Measurements from ENCODE around the gene PLEKHA5. TPM values are rescaled to one million over a fixed set of nuclear protein-coding genes. Genes with fewer than 3 reads are reported as not detected.

Gene PLEKHA5
- polyA plus RNA-seq, 4 donors = 13.2 to 36.2 (median 19.6) TPM

GRCh38 chr12:19238540-19238939 is 109.0 kb downstream of the PLEKHA5 start:
- DNase-seq (no peak), FAIRE-seq (no peak)
- 84 to 95% (median 90%) methylated on average over 3 of the region's 3 CpGs for WGBS, 3 donors
- peaks cover 0 to 3% (median 0%) of the 10 kb centered on the region in 3 donors for H3K36me3 ChIP-seq (ENCODE audit: control insufficient read depth in 3 of 3, insufficient read depth in 2 of 3, low read depth in 1 of 3, low read length in 3 of 3)
- no peak overlapping the region for H3K27ac ChIP-seq (ENCODE audit: low read depth in 1 of 3, low read length in 2 of 3)
- no peak overlapping the region for H3K4me3 ChIP-seq (ENCODE audit: low read depth in 1 of 3, low read length in 3 of 3)
- H3K9me3 ChIP-seq (ENCODE audit: control insufficient read depth in 2 of 2, insufficient read depth in 1 of 2, low read depth in 1 of 2, low read length in 1 of 2) = no peaks in the 10 kb centered on the region
- no peaks in the 10 kb centered on the region for H3K27me3 ChIP-seq (ENCODE audit: control insufficient read depth in 3 of 3, insufficient read depth in 3 of 3, low read length in 3 of 3)
- peaks cover 0 to 9% (median 0%) of the 10 kb centered on the region in 3 donors for H3K4me1 ChIP-seq (ENCODE audit: control insufficient read depth in 3 of 3, insufficient read depth in 2 of 3, low read depth in 1 of 3, low read length in 2 of 3)

DNA sequence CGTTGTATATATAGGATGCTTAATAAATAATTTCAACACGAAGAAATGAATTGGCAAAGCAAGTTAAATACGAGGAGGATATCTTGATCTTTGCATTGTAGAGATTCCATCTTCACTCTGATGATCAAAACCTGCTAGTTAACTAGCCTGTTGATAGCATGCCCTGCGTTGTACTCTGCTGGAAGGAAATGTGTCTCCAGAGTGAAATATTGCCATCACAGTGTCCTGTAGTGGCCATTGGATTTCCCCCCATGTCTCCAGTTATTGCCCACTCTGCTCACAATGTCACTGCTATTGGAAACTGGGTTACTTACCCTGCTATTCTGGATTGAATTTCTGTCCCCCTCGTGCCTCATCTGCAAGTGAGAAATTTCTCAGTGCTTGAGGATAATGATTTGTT is 109.6 kb downstream of the PLEKHA5 start:
- Histone ChIP-seq H3K36me3 (ENCODE audit: control insufficient read depth in 3 of 3, insufficient read depth in 2 of 3, low read depth in 1 of 3, low read length in 3 of 3) (peaks cover 0 to 3% (median 0%) of the 10 kb centered on the region in 3 donors), H3K4me1 (ENCODE audit: control insufficient read depth in 3 of 3, insufficient read depth in 2 of 3, low read depth in 1 of 3, low read length in 2 of 3) (peaks cover 0 to 7% (median 0%) of the 10 kb centered on the region in 3 donors), H3K27me3 (ENCODE audit: control insufficient read depth in 3 of 3, insufficient read depth in 3 of 3, low read length in 3 of 3) (no peaks in the 10 kb centered on the region), H3K4me3 (ENCODE audit: low read depth in 1 of 3, low read length in 3 of 3) (no peak overlapping the region), H3K27ac (ENCODE audit: low read depth in 1 of 3, low read length in 2 of 3) (no peak overlapping the region), H3K9me3 (ENCODE audit: control insufficient read depth in 2 of 2, insufficient read depth in 1 of 2, low read depth in 1 of 2, low read length in 1 of 2) (no peaks in the 10 kb centered on the region)
- WGBS, 3 donors = 66 to 81% (median 75%) methylated on average over 5 of the region's 5 CpGs
- FAIRE-seq (no peak), DNase-seq (no peak)

DNA sequence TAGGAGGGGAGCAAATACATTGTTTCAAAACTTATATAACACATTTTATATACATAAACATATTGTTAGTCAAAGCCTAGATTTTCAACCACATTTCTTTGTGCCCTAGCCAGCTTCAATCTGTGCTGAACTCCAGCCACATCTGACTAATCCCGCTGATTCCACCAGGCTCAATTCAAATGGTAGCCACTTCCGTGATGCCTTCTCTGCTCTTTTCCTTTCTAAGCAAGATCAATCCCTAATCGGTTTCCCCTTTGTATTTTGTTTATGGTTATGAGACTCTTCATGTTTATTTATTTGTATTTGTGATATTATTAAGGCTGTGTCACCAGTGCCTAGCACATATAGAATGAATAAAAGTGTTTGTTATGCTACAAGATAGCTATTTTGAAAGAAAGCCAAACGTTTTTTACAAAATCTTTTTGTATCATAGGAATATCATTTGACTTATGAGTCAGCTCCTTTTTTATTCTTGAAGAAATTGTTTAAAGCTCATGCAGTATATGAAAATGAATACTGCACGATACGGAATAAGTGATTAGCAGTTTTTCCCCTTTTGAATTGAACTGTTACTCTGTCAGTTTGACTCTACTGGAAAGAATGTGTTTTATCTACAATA is 110.2 kb downstream of the PLEKHA5 start:
- WGBS, 3 donors = 59 to 67% (median 66%) methylated on average over 6 of the region's 6 CpGs
- Histone ChIP-seq H3K27me3 (ENCODE audit: control insufficient read depth in 3 of 3, insufficient read depth in 3 of 3, low read length in 3 of 3) (no peaks in the 10 kb centered on the region), H3K27ac (ENCODE audit: low read depth in 1 of 3, low read length in 2 of 3) (no peak overlapping the region), H3K4me1 (ENCODE audit: control insufficient read depth in 3 of 3, insufficient read depth in 2 of 3, low read depth in 1 of 3, low read length in 2 of 3) (peaks cover 0 to 2% (median 0%) of the 10 kb centered on the region in 3 donors), H3K9me3 (ENCODE audit: control insufficient read depth in 2 of 2, insufficient read depth in 1 of 2, low read depth in 1 of 2, low read length in 1 of 2) (no peaks in the 10 kb centered on the region), H3K4me3 (ENCODE audit: low read depth in 1 of 3, low read length in 3 of 3) (no peak overlapping the region), H3K36me3 (ENCODE audit: control insufficient read depth in 3 of 3, insufficient read depth in 2 of 3, low read depth in 1 of 3, low read length in 3 of 3) (peaks cover 0 to 3% (median 0%) of the 10 kb centered on the region in 3 donors)
- FAIRE-seq = no peak
- DNase-seq = no peak

GRCh38 chr12:19242581-19242980 is 113.0 kb downstream of the PLEKHA5 start:
- FAIRE-seq (no peak), DNase-seq (no peak)
- peaks cover 0 to 3% (median 0%) of the 10 kb centered on the region in 3 donors for H3K36me3 ChIP-seq (ENCODE audit: control insufficient read depth in 3 of 3, insufficient read depth in 2 of 3, low read depth in 1 of 3, low read length in 3 of 3)
- no peaks in the 10 kb centered on the region for H3K4me1 ChIP-seq (ENCODE audit: control insufficient read depth in 3 of 3, insufficient read depth in 2 of 3, low read depth in 1 of 3, low read length in 2 of 3)
- H3K9me3 ChIP-seq (ENCODE audit: control insufficient read depth in 2 of 2, insufficient read depth in 1 of 2, low read depth in 1 of 2, low read length in 1 of 2) = no peaks in the 10 kb centered on the region
- no peak overlapping the region for H3K4me3 ChIP-seq (ENCODE audit: low read depth in 1 of 3, low read length in 3 of 3)
- H3K27ac ChIP-seq (ENCODE audit: low read depth in 1 of 3, low read length in 2 of 3) = no peak overlapping the region
- no peaks in the 10 kb centered on the region for H3K27me3 ChIP-seq (ENCODE audit: control insufficient read depth in 3 of 3, insufficient read depth in 3 of 3, low read length in 3 of 3)

GRCh38 chr12:19243551-19243950 is 114.0 kb downstream of the PLEKHA5 start:
- no peak for DNase-seq
- Histone ChIP-seq H3K9me3 (ENCODE audit: control insufficient read depth in 2 of 2, insufficient read depth in 1 of 2, low read depth in 1 of 2, low read length in 1 of 2) (no peaks in the 10 kb centered on the region), H3K27me3 (ENCODE audit: control insufficient read depth in 3 of 3, insufficient read depth in 3 of 3, low read length in 3 of 3) (no peaks in the 10 kb centered on the region), H3K27ac (ENCODE audit: low read depth in 1 of 3, low read length in 2 of 3) (no peak overlapping the region), H3K36me3 (ENCODE audit: control insufficient read depth in 3 of 3, insufficient read depth in 2 of 3, low read depth in 1 of 3, low read length in 3 of 3) (peaks cover 0 to 6% (median 0%) of the 10 kb centered on the region in 3 donors), H3K4me3 (ENCODE audit: low read depth in 1 of 3, low read length in 3 of 3) (no peak overlapping the region), H3K4me1 (ENCODE audit: control insufficient read depth in 3 of 3, insufficient read depth in 2 of 3, low read depth in 1 of 3, low read length in 2 of 3) (no peaks in the 10 kb centered on the region)
- WGBS, 3 donors = 77 to 87% (median 82%) methylated on average over 2 of the region's 2 CpGs
- FAIRE-seq = no peak

GRCh38 chr12:19244312-19244711 is 114.8 kb downstream of the PLEKHA5 start:
- Histone ChIP-seq H3K4me1 (ENCODE audit: control insufficient read depth in 3 of 3, insufficient read depth in 2 of 3, low read depth in 1 of 3, low read length in 2 of 3) (no peaks in the 10 kb centered on the region), H3K27ac (ENCODE audit: low read depth in 1 of 3, low read length in 2 of 3) (no peak overlapping the region), H3K4me3 (ENCODE audit: low read depth in 1 of 3, low read length in 3 of 3) (no peak overlapping the region), H3K9me3 (ENCODE audit: control insufficient read depth in 2 of 2, insufficient read depth in 1 of 2, low read depth in 1 of 2, low read length in 1 of 2) (no peaks in the 10 kb centered on the region), H3K36me3 (ENCODE audit: control insufficient read depth in 3 of 3, insufficient read depth in 2 of 3, low read depth in 1 of 3, low read length in 3 of 3) (peaks cover 0 to 6% (median 0%) of the 10 kb centered on the region in 3 donors), H3K27me3 (ENCODE audit: control insufficient read depth in 3 of 3, insufficient read depth in 3 of 3, low read length in 3 of 3) (no peaks in the 10 kb centered on the region)
- DNase-seq = peak in 1 of 2 donors; percentile 14
- no peak for FAIRE-seq

DNA sequence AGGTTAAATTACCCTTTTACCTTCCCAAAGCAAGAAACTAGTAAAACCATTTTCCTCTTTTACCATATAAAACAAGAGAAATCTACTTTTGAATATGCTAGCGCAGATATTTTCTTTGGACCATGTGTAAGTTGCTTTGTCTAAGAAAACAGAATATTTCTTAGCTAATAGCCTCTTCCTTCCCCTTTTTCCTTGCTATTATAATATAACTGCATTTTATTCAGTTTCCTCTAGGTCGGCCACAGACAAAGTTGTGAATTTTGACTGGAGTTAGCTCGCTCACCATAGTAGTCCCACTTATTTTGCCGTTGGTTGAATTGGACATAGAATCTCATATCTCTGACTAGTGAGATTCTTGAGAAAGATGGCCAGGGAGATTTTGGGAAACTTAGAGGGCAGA is 115.6 kb downstream of the PLEKHA5 start:
- Histone ChIP-seq H3K4me3 (ENCODE audit: low read depth in 1 of 3, low read length in 3 of 3) (no peak overlapping the region), H3K27ac (ENCODE audit: low read depth in 1 of 3, low read length in 2 of 3) (no peak overlapping the region), H3K4me1 (ENCODE audit: control insufficient read depth in 3 of 3, insufficient read depth in 2 of 3, low read depth in 1 of 3, low read length in 2 of 3) (no peaks in the 10 kb centered on the region), H3K36me3 (ENCODE audit: control insufficient read depth in 3 of 3, insufficient read depth in 2 of 3, low read depth in 1 of 3, low read length in 3 of 3) (peaks cover 0 to 6% (median 0%) of the 10 kb centered on the region in 3 donors), H3K9me3 (ENCODE audit: control insufficient read depth in 2 of 2, insufficient read depth in 1 of 2, low read depth in 1 of 2, low read length in 1 of 2) (no peaks in the 10 kb centered on the region), H3K27me3 (ENCODE audit: control insufficient read depth in 3 of 3, insufficient read depth in 3 of 3, low read length in 3 of 3) (no peaks in the 10 kb centered on the region)
- FAIRE-seq (no peak), DNase-seq (no peak)
- 85 to 93% (median 86%) methylated on average over 4 of the region's 4 CpGs for WGBS, 3 donors

DNA sequence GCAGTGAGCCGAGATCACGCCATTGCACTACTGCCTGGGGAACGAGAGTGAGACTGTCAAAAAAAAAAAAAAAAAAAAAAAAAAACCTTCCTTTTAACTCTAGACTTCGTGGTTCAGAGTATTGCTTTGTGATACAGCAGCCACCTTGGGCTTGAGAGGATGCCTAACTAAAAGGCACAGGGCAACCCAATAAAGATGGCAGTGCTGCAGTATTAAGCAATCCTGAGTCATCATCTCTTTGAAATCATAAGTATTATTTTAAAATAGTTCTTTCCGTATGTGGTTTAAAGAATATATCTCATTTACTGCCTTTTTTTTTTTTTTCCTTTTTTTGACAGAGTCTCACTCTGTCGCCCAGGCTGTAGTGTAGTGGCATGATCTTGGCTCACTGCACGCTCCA is 116.1 kb downstream of the PLEKHA5 start:
- Histone ChIP-seq H3K4me1 (ENCODE audit: control insufficient read depth in 3 of 3, insufficient read depth in 2 of 3, low read depth in 1 of 3, low read length in 2 of 3) (no peaks in the 10 kb centered on the region), H3K4me3 (ENCODE audit: low read depth in 1 of 3, low read length in 3 of 3) (no peak overlapping the region), H3K9me3 (ENCODE audit: control insufficient read depth in 2 of 2, insufficient read depth in 1 of 2, low read depth in 1 of 2, low read length in 1 of 2) (no peaks in the 10 kb centered on the region), H3K27ac (ENCODE audit: low read depth in 1 of 3, low read length in 2 of 3) (no peak overlapping the region), H3K27me3 (ENCODE audit: control insufficient read depth in 3 of 3, insufficient read depth in 3 of 3, low read length in 3 of 3) (no peaks in the 10 kb centered on the region), H3K36me3 (ENCODE audit: control insufficient read depth in 3 of 3, insufficient read depth in 2 of 3, low read depth in 1 of 3, low read length in 3 of 3) (peaks cover 0 to 6% (median 0%) of the 10 kb centered on the region in 3 donors)
- 86 to 92% (median 90%) methylated on average over 7 of the region's 7 CpGs for WGBS, 3 donors
- FAIRE-seq = no peak
- no peak for DNase-seq

DNA sequence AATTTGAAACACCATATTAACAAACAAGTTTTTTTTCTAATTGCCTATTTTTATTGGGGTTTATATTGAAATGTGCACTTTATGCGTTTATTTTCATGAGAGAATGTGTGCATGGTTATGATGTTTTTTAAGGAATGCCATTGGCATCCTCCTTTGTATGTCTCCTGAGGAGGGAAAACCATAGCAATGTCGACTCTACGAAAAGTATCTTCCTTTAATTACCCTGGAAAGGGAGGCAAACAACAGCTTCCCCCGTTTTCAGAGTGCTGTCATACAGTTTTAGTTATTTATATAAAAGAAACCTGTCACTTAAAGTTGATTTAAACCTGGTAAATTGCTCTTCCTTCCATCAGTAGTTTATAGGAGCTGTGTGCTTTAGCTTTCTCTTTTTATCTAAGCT is 117.4 kb downstream of the PLEKHA5 start:
- Histone ChIP-seq H3K27me3 (ENCODE audit: control insufficient read depth in 3 of 3, insufficient read depth in 3 of 3, low read length in 3 of 3) (no peaks in the 10 kb centered on the region), H3K4me3 (ENCODE audit: low read depth in 1 of 3, low read length in 3 of 3) (no peak overlapping the region), H3K36me3 (ENCODE audit: control insufficient read depth in 3 of 3, insufficient read depth in 2 of 3, low read depth in 1 of 3, low read length in 3 of 3) (peaks cover 0 to 6% (median 0%) of the 10 kb centered on the region in 3 donors), H3K4me1 (ENCODE audit: control insufficient read depth in 3 of 3, insufficient read depth in 2 of 3, low read depth in 1 of 3, low read length in 2 of 3) (no peaks in the 10 kb centered on the region), H3K9me3 (ENCODE audit: control insufficient read depth in 2 of 2, insufficient read depth in 1 of 2, low read depth in 1 of 2, low read length in 1 of 2) (no peaks in the 10 kb centered on the region), H3K27ac (ENCODE audit: low read depth in 1 of 3, low read length in 2 of 3) (no peak overlapping the region)
- 81 to 83% (median 83%) methylated on average over 4 of the region's 4 CpGs for WGBS, 3 donors
- FAIRE-seq (no peak), DNase-seq (no peak)
